HFFc6 (cell line): ENCODE data around the gene PPP4R1. TPM values are rescaled to one million over a fixed set of nuclear protein-coding genes. Genes with fewer than 3 reads are reported as not detected.

ENCODE experiments used
- DNase-seq: peaks from one replicate; pipeline ENCODE4 v3.0.0-alpha.2; 2018
- H3K27ac Mint-ChIP-seq: 2 replicates; pipeline ENCODE4 v1.8.0; 2020; ENCODE audit warnings: mild to moderate bottlenecking, mixed read lengths
- H3K27me3 Mint-ChIP-seq: 2 replicates; pipeline ENCODE4 v1.8.0; 2021; ENCODE audit warnings: mild to moderate bottlenecking, moderate library complexity, mixed read lengths; ENCODE audit not compliant: insufficient read depth
- H3K36me3 Mint-ChIP-seq: 2 replicates; pipeline ENCODE4 v1.8.0; 2021; ENCODE audit warnings: low read depth, mixed read lengths
- H3K4me1 Mint-ChIP-seq: 2 replicates; pipeline ENCODE4 v1.8.0; 2020; ENCODE audit warnings: low read depth, mixed read lengths
- H3K4me3 Mint-ChIP-seq: 2 replicates; pipeline ENCODE4 v1.8.0; 2020; ENCODE audit warnings: mild to moderate bottlenecking, moderate library complexity, mixed read lengths
- H3K9me3 Mint-ChIP-seq: 2 replicates; pipeline ENCODE4 v1.8.0; 2020; ENCODE audit warnings: mild to moderate bottlenecking, mixed read lengths
- total RNA-seq, 6 experiments: library from RNA; stranded (reverse); fragmentation: NEBNext Ultra II Directional; extraction: Animal tissue kit (Norgen Biotek cat#: 25700); gene quantifications; 2 replicates in 1 of 6; 3 replicates in 5 of 6; pipeline ENCODE4 v1.2.3, GENCODE V29; 2021
- TF ChIP-seq, protein P1 (sequence below): fragments of 200-600 bp; sonication (generic); IDR thresholded peaks from 2 replicates; pipeline ENCODE4 v1.5.0; 2021; ENCODE audit warnings: antibody characterized with exemption, mild to moderate bottlenecking

The PPP4R1 gene
- total RNA-seq, 6 experiments from 2014 or later, result 83.0 to 107 (median 103) TPM

DNA sequence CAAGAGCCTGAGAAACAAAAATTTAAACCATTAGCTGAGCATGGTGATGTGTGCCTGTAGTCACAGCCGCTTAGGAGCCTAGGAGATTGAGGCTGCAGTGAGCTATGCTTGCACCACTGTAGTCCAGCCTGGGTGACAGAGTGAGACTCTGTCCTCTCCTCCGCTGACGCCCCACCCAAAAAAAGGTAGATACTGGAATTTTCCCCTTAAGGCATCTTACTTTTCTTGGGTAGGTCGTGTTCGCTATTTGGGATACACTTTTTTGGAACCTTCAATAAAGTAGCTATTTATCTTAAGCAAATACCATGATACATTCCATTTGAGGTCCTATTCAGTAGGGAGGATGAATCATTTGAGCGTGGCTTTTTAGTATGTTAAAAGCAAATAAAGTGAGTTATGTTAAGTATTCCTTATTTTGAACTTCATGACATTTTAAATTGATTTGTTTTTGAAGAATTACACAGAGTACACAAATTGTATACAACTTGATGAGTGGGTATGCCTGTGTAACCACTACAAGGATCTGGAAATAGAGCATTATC, 100.3 kb downstream of the PPP4R1 start:
- no peaks in the 10 kb centered on the region for H3K27me3 Mint-ChIP-seq
- DNase-seq, result peak; percentile 56
- TF ChIP-seq, protein P1, sequence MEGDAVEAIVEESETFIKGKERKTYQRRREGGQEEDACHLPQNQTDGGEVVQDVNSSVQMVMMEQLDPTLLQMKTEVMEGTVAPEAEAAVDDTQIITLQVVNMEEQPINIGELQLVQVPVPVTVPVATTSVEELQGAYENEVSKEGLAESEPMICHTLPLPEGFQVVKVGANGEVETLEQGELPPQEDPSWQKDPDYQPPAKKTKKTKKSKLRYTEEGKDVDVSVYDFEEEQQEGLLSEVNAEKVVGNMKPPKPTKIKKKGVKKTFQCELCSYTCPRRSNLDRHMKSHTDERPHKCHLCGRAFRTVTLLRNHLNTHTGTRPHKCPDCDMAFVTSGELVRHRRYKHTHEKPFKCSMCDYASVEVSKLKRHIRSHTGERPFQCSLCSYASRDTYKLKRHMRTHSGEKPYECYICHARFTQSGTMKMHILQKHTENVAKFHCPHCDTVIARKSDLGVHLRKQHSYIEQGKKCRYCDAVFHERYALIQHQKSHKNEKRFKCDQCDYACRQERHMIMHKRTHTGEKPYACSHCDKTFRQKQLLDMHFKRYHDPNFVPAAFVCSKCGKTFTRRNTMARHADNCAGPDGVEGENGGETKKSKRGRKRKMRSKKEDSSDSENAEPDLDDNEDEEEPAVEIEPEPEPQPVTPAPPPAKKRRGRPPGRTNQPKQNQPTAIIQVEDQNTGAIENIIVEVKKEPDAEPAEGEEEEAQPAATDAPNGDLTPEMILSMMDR, result no peak
- H3K4me1 Mint-ChIP-seq, result peaks cover 43% of the 10 kb centered on the region
- H3K9me3 Mint-ChIP-seq, result no peaks in the 10 kb centered on the region
- H3K36me3 Mint-ChIP-seq, result 0 out of 2 replicates have a peak, but pooled peaks cover 4% of the 10 kb centered on the region
- peak overlapping the region; percentile 52 for H3K27ac Mint-ChIP-seq
- peak overlapping the region; percentile 36 for H3K4me3 Mint-ChIP-seq

DNA sequence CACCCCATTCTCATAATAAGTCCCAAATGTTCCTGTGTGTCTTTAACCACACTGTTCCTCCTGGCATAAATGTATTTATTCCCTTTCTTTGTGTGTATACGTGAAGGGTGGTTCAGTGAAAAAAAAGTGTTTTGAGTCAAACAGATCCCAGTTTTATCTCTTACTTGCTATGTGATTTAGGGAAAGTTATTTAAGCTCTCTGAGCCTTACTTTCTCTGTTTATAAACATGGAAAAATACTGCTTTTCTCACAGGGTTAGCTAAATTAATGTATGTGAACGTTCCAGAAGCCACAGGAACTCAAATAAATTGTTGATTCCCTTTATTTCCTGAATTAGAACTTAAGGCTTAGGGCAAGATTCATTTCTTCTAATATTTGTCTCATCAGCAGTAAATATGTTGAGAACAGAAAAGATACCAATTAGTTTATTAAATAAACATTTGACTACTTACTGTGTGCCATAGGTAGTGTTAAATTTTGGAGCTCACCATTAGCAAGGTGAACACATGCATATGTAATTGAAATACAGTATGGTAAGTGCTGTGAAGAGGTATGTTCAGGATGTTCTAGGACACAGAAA, 105.8 kb downstream of the PPP4R1 start:
- TF ChIP-seq, protein P1, result no peak
- DNase-seq, result no peak
- peaks cover under 1% of the 10 kb centered on the region; the same call in 1 of the 2 replicates for H3K36me3 Mint-ChIP-seq
- H3K9me3 Mint-ChIP-seq, result peaks cover under 1% of the 10 kb centered on the region; the same call in 1 of the 2 replicates
- H3K4me1 Mint-ChIP-seq, result peaks cover 29% of the 10 kb centered on the region
- no peaks in the 10 kb centered on the region for H3K27me3 Mint-ChIP-seq
- H3K27ac Mint-ChIP-seq, result no peak overlapping the region
- H3K4me3 Mint-ChIP-seq, result no peak overlapping the region

DNA sequence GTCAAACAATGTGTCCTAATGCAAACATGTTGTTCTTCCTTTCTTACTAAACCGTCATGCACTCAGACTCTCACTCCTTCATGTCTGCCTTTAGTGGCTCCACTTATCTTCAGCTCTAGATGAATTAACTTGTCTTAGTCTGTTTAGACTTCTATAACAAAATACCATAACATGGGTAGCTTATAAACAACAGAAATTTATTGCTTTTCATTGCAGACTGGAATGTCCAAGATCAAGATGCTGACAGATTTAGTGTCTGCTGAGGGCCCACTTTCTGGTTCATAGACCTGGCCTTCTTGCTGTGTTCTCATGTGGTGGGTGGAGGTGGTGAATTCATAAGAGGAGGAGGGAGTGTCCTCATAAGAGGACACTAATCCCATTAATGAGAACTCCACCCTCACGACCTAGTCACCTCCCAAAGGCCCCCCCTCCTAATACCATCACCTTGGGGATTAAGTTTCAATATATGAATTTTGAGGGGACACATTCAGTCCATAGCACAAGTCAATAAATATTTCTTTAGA, 106.7 kb downstream of the PPP4R1 start:
- no peak for DNase-seq
- Mint-ChIP-seq H3K27ac (no peak overlapping the region), H3K4me1 (peaks cover 27% of the 10 kb centered on the region), H3K4me3 (no peak overlapping the region), H3K27me3 (no peaks in the 10 kb centered on the region), H3K36me3 (peaks cover 10% of the 10 kb centered on the region), H3K9me3 (peaks cover 9% of the 10 kb centered on the region)
- TF ChIP-seq, protein P1, result no peak

DNA sequence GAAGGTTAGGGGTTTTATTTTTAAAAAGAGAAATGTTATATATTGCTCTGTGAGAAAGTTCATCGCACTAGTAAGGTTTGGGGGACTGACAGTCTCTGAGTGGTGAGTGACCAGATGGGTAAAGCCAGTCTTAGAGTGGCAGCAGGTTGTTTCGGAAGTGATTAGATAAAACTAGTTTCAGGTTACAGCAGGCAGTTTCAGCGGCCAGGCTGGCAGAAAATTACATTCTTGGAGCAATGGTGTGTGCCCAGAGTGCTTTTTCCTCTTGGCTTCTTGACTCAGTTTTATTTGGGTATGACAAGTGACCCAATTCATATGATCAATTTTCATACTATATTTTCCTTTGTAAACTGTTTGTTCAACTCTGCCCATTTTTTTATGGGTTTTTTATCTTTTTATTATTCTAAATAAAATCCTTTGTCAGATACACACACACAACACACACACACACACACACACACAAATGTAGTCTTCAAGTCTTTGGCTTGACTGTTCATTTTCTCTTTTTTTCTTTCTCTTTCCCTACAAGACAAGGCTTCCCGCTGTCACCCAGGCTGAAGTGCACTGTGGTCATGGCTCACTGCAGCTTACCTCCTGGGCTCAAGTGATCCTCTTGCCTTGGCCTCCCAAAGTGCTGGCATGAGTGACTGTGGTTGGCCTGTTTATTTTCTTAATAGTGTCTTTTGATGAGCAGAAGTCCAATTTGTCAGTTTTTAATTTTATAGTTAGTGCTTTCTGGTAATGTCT, 108.1 kb downstream of the PPP4R1 start:
- Mint-ChIP-seq H3K4me1 (peaks cover 27% of the 10 kb centered on the region), H3K36me3 (peaks cover 24% of the 10 kb centered on the region), H3K27ac (no peak overlapping the region), H3K9me3 (peaks cover 18% of the 10 kb centered on the region), H3K4me3 (no peak overlapping the region), H3K27me3 (no peaks in the 10 kb centered on the region)
- TF ChIP-seq, protein P1, result no peak
- no peak for DNase-seq

Other genes with a start within 250 kb of the PPP4R1 start
- gene RALBP1, start 139.0 kb downstream of the PPP4R1 start, total RNA-seq, result 10 to 100 TPM; 56.9 to 62.8 (median 59.0) TPM
- gene RAB31, start 93.7 kb upstream of the PPP4R1 start, total RNA-seq, result 10 to 100 TPM; 29.4 to 47.5 (median 43.5) TPM